Activated gamma-delta T cell treated with anti-CD3 and anti-CD28 coated beads, Interleukin-2, amount 50 U/mL, for 16 hours (primary cell): ENCODE results near the gene ARHGAP26.

Source experiments
- DNase-seq: peaks from one replicate; pipeline ENCODE4 v3.0.0-alpha.2; 2020; ENCODE audit warnings: low read depth

ARHGAP26 gene

GRCh38 chr5:143248391-143248790, 478.2 kb downstream of the ARHGAP26 start:
- DNase-seq: no peak

- no peak for DNase-seq
These were observed 478.8 kb downstream of the ARHGAP26 start for GRCh38 chr5:143248822-143249579.

DNA sequence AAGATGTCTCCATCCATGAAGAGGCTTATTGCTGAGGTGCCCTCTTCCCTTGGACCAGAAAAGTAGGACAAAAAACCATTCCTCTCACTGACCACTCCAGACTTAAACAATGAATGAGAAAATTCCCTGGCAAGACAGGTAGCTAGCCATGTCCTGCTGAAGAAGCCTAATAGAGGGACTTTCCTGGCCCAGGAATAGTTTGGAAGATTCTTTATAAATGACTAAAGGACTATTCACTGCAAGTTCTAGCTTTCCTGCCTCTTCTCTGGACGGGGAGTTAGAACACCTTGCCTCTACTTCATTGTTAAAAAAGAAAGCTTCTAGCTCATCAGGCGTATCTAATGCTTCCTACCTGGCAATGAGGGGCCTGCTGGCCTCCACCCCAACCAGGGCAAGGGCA, 479.7 kb downstream of the ARHGAP26 start:
- no peak for DNase-seq

DNA sequence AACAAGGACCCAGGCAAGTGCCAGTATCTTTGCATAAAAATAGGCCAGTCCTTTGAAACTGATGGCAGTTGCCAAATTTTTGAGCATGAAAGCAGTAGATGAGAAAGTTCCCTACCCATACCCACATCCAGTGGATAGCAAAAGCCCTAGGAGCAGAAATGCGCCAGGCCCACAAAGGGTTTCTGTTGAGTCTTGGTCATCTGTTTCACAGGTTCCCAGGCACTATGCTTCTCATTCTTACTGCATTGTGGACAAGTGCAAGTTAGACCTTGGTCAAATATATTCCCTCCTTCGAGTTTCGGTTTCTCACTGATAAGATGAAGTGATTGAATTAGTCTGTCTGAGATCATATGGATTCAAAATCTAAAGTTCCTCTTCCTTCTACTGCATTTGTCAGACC, 481.0 kb downstream of the ARHGAP26 start:
- DNase-seq: no peak

DNA sequence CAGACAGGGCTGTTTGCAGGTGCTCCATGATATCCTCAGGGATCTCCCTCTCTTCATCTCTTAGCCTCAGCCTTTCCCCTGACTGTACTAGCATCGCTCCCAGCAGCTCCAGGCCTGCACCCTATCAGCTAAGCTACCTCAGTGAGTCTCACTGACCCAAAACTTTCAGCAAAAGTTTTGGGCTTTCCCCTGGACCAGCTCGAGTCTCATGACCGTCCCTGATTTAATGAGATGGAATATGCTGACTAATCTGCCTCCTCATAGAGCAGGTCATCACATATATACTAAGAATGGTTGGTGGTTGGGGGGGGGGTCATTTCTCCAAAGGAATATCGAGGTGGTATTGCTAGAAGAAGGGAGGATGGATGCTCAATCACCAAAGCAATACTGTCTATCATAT, 481.8 kb downstream of the ARHGAP26 start:
- DNase-seq: no peak

- DNase-seq: no peak
These were observed 484.6 kb downstream of the ARHGAP26 start for GRCh38 chr5:143254819-143255218.

GRCh38 chr5:143258559-143259253, 488.5 kb downstream of the ARHGAP26 start:
- DNase-seq: no peak

- no peak for DNase-seq
These were observed 489.1 kb downstream of the ARHGAP26 start for GRCh38 chr5:143259254-143259605.

- no peak for DNase-seq
These were observed 491.7 kb downstream of the ARHGAP26 start for GRCh38 chr5:143261748-143262392.

- DNase-seq: no peak
These were observed 492.4 kb downstream of the ARHGAP26 start for GRCh38 chr5:143262393-143263174.

DNA sequence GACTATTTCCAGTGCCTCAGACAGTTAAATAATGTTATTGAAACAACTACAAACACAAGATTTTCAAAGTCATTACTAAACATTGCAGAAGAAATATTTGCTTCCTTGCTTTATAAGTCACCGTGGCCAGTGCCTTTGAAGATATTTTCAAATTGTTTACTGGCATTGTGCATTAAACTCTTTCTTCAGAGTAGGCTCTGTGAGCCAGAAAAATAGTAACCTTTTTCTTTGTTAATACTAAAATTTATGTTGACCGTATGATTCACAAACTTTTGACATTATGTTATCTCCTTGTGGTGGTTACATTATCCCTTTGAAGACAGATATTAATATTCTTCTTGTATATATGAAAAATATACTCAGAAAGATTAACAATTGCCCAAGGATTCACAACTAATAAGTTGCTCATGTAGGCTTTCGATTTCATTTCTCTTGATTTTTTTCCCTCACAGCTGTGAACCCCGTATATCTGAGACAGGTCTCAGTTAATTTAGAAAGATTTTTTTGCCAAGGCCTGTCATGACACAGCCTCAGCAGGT, 493.2 kb downstream of the ARHGAP26 start:
- DNase-seq: no peak

DNA sequence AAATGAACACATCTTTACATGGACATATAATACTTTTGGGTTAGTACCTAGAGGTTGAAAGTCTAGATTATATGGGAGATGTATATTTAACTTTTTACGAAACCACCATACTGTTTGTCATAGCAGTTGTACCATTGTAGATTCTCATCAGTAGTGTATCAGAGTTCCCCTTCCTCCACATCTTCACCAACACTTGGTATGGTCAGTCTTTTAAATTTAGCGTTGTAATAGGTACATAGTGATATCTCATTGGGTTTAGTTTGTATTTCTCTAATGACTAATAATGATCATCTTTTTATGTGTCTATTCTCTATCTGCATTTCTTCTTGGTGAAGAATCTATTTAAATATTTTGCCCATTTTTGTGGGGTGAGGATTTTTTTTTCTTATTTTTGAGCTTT, 495.8 kb downstream of the ARHGAP26 start:
- DNase-seq: no peak

GRCh38 chr5:143267186-143267585, 497.0 kb downstream of the ARHGAP26 start:
- no peak for DNase-seq

DNA sequence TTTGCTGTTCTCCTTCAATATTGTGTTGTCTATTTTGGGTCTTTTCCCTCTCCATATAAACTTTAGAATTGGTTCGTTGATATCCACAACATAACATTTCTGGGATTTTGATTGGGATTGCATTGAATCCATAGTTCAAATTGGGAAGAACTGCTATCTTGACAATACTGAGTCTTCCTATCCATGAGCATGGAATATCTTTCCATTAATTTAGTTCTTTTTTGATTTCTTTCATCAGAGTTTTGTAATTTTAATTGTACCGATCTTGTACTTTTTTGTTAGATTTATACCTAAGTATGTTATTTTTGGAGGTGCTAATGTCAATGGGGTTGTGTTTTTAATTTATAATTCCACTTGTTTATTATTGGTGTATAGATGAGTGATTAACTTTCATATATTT, 498.2 kb downstream of the ARHGAP26 start:
- no peak for DNase-seq

- DNase-seq: no peak
These were observed 501.3 kb downstream of the ARHGAP26 start for GRCh38 chr5:143271431-143271830.

DNA sequence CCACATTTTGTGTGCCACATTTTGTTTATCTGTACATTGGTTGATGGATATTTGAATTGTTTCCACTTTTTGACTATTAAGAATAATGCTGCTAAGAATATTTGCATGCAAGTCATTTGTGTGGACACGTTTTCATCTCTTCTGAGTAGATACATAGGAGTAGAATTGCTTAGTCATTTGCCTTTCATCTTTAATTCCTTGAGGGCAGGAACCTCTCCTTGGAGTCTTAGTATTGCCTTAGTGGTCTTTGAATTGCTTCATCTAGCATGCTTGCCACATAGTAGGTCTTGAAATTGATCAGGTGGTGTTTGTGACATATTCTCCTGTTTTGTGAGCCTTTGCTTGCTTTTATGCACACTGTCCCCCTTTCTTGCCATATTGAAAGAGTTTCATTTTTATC, 504.8 kb downstream of the ARHGAP26 start:
- no peak for DNase-seq

- DNase-seq: no peak
These were observed 505.6 kb downstream of the ARHGAP26 start for GRCh38 chr5:143275512-143276363.

DNA sequence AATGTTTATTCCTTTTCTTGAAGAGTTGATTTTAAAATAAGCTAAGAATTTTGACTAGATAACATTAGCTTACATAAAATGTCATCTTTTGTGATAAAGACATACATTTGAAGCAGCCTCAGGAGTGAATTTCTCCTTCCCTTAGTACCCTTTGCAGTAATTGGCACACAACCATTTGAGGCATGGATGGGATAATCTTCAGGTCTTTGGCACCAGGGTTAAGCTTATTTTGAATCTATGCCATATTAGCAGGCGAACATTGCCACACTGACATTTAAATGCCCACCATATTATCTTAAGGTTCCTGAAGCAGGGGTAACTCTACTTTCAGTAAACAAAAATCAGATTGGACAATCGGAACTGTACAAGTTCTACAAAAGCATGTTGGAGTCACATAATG, 507.4 kb downstream of the ARHGAP26 start:
- no peak for DNase-seq
